ENCODE results near the gene PSMB9.

Gene PSMB9

GRCh38 chr6:32816746-32817204, 37.2 kb upstream of the PSMB9 start, which contains the start of gene HLA-DOB:
HLA-DOB (minus strand) TSS chr6:32817002; CDS start chr6:32816951, 51 bp downstream.
- DNase-seq (ENCODE audit: low spot score), result peak; percentile 83

GRCh38 chr6:32818867-32819266, 35.1 kb upstream of the PSMB9 start:
- DNase-seq (ENCODE audit: low spot score), result no peak
- no peak for TF ChIP-seq CTCF (IDR thresholded peaks at IDR 0.05; ENCODE audit: extremely low read depth, insufficient read depth, missing control alignments)
- in situ Hi-C loops (cut with MboI; ENCODE audit: low pct_unique_long_range_greater_than_20kb, low sequenced_read_pairs, unreplicated experiment), result no loop called here

More at GRCh38 chr6:32816746-32817204, 37.2 kb upstream of the PSMB9 start, which contains the start of gene HLA-DOB:
- in situ Hi-C loops (cut with MboI; ENCODE audit: low pct_unique_long_range_greater_than_20kb, low sequenced_read_pairs, unreplicated experiment), result no loop called here
- no peak for TF ChIP-seq CTCF (IDR thresholded peaks at IDR 0.05; ENCODE audit: extremely low read depth, insufficient read depth, missing control alignments)

- DNase-seq (ENCODE audit: low spot score), result no peak
- in situ Hi-C loops (cut with MboI; ENCODE audit: low pct_unique_long_range_greater_than_20kb, low sequenced_read_pairs, unreplicated experiment), result no loop called here
- TF ChIP-seq CTCF (IDR thresholded peaks at IDR 0.05; ENCODE audit: extremely low read depth, insufficient read depth, missing control alignments), result no peak
Measured at GRCh38 chr6:32819729-32820128, 34.3 kb upstream of the PSMB9 start.

- in situ Hi-C loops (cut with MboI; ENCODE audit: low pct_unique_long_range_greater_than_20kb, low sequenced_read_pairs, unreplicated experiment), result no loop called here
- TF ChIP-seq CTCF (IDR thresholded peaks at IDR 0.05; ENCODE audit: extremely low read depth, insufficient read depth, missing control alignments), result peak; percentile 15
- no peak for DNase-seq (ENCODE audit: low spot score)
Measured at GRCh38 chr6:32825966-32826365, 28.0 kb upstream of the PSMB9 start.

- in situ Hi-C loops (cut with MboI; ENCODE audit: low pct_unique_long_range_greater_than_20kb, low sequenced_read_pairs, unreplicated experiment), result no loop called here
- no peak for TF ChIP-seq CTCF (IDR thresholded peaks at IDR 0.05; ENCODE audit: extremely low read depth, insufficient read depth, missing control alignments)
- no peak for DNase-seq (ENCODE audit: low spot score)
Measured at GRCh38 chr6:32827025-32827424, 27.0 kb upstream of the PSMB9 start.

GRCh38 chr6:32829495-32829894, 24.5 kb upstream of the PSMB9 start:
- no peak for DNase-seq (ENCODE audit: low spot score)
- no peak for TF ChIP-seq CTCF (IDR thresholded peaks at IDR 0.05; ENCODE audit: extremely low read depth, insufficient read depth, missing control alignments)
- in situ Hi-C loops (cut with MboI; ENCODE audit: low pct_unique_long_range_greater_than_20kb, low sequenced_read_pairs, unreplicated experiment), result no loop called here

GRCh38 chr6:32830017-32830416, 24.0 kb upstream of the PSMB9 start:
- in situ Hi-C loops (cut with MboI; ENCODE audit: low pct_unique_long_range_greater_than_20kb, low sequenced_read_pairs, unreplicated experiment), result no loop called here
- no peak for DNase-seq (ENCODE audit: low spot score)
- no peak for TF ChIP-seq CTCF (IDR thresholded peaks at IDR 0.05; ENCODE audit: extremely low read depth, insufficient read depth, missing control alignments)

All from GM13977 (cell line).